ENCODE data around the gene TMPRSS15. TPM values are rescaled to one million over a fixed set of nuclear protein-coding genes. Genes with fewer than 3 reads are reported as not detected.

The TMPRSS15 gene
- total RNA-seq, 3 donors from 2014 or later (not counting 1 experiment from before 2014, with no cell fraction given), result not detected

DNA sequence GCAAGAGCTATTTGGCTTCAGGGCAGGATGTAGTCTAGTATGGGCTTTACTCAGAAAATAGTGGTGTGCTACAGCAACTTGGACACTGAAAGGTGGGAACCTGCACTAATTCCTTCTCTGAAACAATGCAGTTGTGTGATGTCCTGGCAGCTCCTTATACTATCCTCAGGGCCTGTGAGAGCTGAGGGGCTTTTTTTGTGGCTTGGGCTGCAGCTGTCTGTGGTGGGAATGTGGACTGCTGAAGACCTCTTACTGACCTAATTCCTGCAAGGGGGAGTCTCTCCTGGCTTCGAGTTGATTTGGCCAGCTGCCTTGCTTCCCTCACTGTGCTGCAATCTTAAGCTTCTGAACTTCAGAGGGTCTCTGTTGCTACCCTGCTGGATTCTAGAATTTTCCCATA is 181.2 kb downstream of the TMPRSS15 start:
- WGBS (ENCODE audit: insufficient coverage), result 50% methylated on average over 1 of the region's 1 CpG
- Mint-ChIP-seq H3K9me3 (peaks cover 3 to 6% of the 10 kb centered on the region in 2 donors), H3K27me3 (ENCODE audit: low read depth in 2 of 2) (peaks cover 0 to 3% of the 10 kb centered on the region in 2 donors), H3K4me1 (no peaks in the 10 kb centered on the region), H3K4me3 (no peak overlapping the region), H3K36me3 (peaks cover 16% of the 10 kb centered on the region), H3K27ac (no peak overlapping the region)
- Histone ChIP-seq H3K9me3 (ENCODE audit: control insufficient read depth, insufficient read depth, low read length) (peaks cover 7% of the 10 kb centered on the region), H3K36me3 (ENCODE audit: control insufficient read depth, insufficient read depth, low read length) (no peaks in the 10 kb centered on the region), H3K4me1 (ENCODE audit: control insufficient read depth, insufficient read depth, low read length) (no peaks in the 10 kb centered on the region), H3K4me3 (ENCODE audit: low read length) (no peak overlapping the region), H3K27me3 (ENCODE audit: control insufficient read depth, insufficient read depth, low read length) (no peaks in the 10 kb centered on the region), H3K27ac (ENCODE audit: low read length) (no peak overlapping the region)
- ATAC-seq (no peak), DNase-seq (no peak)
- TF ChIP-seq, protein P1, sequence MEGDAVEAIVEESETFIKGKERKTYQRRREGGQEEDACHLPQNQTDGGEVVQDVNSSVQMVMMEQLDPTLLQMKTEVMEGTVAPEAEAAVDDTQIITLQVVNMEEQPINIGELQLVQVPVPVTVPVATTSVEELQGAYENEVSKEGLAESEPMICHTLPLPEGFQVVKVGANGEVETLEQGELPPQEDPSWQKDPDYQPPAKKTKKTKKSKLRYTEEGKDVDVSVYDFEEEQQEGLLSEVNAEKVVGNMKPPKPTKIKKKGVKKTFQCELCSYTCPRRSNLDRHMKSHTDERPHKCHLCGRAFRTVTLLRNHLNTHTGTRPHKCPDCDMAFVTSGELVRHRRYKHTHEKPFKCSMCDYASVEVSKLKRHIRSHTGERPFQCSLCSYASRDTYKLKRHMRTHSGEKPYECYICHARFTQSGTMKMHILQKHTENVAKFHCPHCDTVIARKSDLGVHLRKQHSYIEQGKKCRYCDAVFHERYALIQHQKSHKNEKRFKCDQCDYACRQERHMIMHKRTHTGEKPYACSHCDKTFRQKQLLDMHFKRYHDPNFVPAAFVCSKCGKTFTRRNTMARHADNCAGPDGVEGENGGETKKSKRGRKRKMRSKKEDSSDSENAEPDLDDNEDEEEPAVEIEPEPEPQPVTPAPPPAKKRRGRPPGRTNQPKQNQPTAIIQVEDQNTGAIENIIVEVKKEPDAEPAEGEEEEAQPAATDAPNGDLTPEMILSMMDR (IDR thresholded peaks at IDR 0.05), result no peak
- intact Hi-C loops (cut with micrococcal nuclease), result no loop called here

DNA sequence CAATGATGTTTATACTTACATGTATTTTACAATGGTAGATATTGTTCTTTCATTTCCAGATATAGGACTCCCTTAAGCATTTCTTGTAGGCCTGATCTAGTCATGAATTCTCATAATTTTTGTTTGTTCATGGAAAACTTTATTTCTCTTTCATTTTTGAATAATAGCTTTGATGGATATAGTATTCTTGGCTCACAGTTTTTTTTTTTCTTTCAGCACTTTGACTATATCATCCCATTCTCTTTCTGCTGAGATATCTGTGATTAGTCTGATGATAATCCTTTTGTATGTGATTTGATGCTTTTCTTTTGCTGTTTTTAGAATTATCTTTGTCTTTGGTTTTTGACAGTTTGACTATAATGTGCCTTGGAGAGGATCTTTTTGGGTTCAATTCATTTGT is 183.1 kb downstream of the TMPRSS15 start:
- H3K4me1 ChIP-seq (ENCODE audit: control insufficient read depth, insufficient read depth, low read length), result no peaks in the 10 kb centered on the region
- no peaks in the 10 kb centered on the region for H3K4me1 Mint-ChIP-seq
- no peak for DNase-seq
- no peaks in the 10 kb centered on the region for H3K36me3 ChIP-seq (ENCODE audit: control insufficient read depth, insufficient read depth, low read length)
- peaks cover 0 to 3% of the 10 kb centered on the region in 2 donors for H3K27me3 Mint-ChIP-seq (ENCODE audit: low read depth in 2 of 2)
- peaks cover 16% of the 10 kb centered on the region for H3K36me3 Mint-ChIP-seq
- no peak for ATAC-seq
- peaks cover 7% of the 10 kb centered on the region for H3K9me3 ChIP-seq (ENCODE audit: control insufficient read depth, insufficient read depth, low read length)
- H3K4me3 ChIP-seq (ENCODE audit: low read length), result no peak overlapping the region
- H3K27me3 ChIP-seq (ENCODE audit: control insufficient read depth, insufficient read depth, low read length), result no peaks in the 10 kb centered on the region
- TF ChIP-seq, protein P1 (IDR thresholded peaks at IDR 0.05), result no peak
- H3K4me3 Mint-ChIP-seq, result no peak overlapping the region
- H3K27ac Mint-ChIP-seq, result no peak overlapping the region
- intact Hi-C loops (cut with micrococcal nuclease), result no loop called here
- peaks cover 3 to 6% of the 10 kb centered on the region in 2 donors for H3K9me3 Mint-ChIP-seq
- H3K27ac ChIP-seq (ENCODE audit: low read length), result no peak overlapping the region

Other genes starting within 250 kb of the TMPRSS15 start
- gene CHODL, start 159.0 kb downstream of the TMPRSS15 start, total RNA-seq, result under 1 TPM in 2 of 3 donors, not detected in 1; 0.14 to 0.70 TPM